GM21447 (cell line): ENCODE measurements around the gene C1QBP.
A peak's percentile ranks its signal among the peaks of the same experiment; 100 is the strongest.
"Not testable (repeated sequence)": the region's sequence is repeated elsewhere in the genome, so short reads cannot be mapped to it uniquely, and the experiment has no call there.

Source experiments
- ATAC-seq: cut with Tn5 transposase; IDR thresholded peaks from one replicate; pipeline ENCODE4 v1.9.1; 2021; ENCODE audit not compliant: unreplicated experiment

Gene C1QBP, protein sequence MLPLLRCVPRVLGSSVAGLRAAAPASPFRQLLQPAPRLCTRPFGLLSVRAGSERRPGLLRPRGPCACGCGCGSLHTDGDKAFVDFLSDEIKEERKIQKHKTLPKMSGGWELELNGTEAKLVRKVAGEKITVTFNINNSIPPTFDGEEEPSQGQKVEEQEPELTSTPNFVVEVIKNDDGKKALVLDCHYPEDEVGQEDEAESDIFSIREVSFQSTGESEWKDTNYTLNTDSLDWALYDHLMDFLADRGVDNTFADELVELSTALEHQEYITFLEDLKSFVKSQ

GRCh38 chr17:5438716-5439445, at the start of gene C1QBP:
Gene C1QBP, minus strand, starts transcription at chr17:5439155. Its CDS starts 82 bp downstream, at chr17:5439073.
- peak; percentile 78 for ATAC-seq

DNA sequence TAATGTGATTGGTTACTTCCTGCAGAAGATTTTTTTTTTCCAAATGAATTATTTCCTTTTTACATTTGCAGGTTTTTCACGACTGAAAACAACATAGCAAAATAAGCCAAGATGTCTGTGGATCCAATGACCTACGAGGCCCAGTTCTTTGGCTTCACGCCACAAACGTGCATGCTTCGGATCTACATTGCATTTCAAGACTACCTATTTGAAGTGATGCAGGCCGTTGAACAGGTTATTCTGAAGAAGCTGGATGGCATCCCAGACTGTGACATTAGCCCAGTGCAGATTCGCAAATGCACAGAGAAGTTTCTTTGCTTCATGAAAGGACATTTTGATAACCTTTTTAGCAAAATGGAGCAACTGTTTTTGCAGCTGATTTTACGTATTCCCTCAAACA, 49.8 kb upstream of the C1QBP start:
- ATAC-seq: no peak

DNA sequence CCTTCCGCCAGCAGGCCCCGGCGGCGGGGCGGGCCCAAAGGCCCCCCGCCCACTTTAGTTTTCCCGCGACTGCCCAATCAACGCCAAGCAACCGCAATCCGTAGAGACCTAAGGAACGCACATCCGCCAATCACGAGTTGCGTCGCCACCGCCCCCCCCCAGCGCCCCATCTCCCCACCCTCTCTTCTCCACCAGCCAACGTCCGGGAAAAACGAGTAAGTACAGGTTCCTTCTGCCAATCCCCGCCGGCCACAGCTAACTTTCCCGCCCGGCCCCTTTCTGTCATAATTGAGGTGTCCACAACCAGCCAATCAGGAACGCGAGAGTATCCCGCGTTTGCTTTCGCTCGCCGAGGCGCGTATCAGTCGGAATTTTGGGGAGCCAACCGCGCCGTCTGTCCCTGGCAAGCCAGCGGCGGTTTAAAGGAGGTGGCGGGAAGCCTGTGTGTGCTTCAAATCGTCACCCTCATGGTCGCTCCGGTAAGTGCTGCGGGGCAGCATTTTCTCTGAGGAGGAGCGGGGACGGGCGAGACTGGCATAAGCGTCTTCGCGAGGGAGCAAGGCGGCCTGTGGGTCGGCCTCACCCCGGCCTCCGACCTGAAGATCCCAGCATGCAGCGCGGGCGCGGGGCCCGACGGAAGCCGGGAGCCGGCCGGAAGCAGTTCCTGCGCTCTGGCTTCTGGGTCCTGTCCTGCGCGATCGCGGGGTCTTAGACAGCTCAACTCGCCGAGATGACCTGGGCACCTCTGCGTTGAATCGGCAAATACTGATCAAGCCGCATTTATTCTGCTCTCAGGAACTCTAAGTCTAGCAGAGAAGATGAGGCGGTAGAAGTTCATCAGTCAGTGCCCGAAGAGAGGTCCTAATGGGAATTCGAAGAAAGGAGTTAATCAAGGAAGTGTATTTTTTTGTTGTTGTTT, 47.5 kb upstream of the C1QBP start, which contains the start of gene MIS12:
TSS of gene MIS12 (plus strand) at position 361 of the 919 bp plus-strand sequence. CDS start 2,297 bp downstream, outside the sequence.
- peak; percentile 89 for ATAC-seq

DNA sequence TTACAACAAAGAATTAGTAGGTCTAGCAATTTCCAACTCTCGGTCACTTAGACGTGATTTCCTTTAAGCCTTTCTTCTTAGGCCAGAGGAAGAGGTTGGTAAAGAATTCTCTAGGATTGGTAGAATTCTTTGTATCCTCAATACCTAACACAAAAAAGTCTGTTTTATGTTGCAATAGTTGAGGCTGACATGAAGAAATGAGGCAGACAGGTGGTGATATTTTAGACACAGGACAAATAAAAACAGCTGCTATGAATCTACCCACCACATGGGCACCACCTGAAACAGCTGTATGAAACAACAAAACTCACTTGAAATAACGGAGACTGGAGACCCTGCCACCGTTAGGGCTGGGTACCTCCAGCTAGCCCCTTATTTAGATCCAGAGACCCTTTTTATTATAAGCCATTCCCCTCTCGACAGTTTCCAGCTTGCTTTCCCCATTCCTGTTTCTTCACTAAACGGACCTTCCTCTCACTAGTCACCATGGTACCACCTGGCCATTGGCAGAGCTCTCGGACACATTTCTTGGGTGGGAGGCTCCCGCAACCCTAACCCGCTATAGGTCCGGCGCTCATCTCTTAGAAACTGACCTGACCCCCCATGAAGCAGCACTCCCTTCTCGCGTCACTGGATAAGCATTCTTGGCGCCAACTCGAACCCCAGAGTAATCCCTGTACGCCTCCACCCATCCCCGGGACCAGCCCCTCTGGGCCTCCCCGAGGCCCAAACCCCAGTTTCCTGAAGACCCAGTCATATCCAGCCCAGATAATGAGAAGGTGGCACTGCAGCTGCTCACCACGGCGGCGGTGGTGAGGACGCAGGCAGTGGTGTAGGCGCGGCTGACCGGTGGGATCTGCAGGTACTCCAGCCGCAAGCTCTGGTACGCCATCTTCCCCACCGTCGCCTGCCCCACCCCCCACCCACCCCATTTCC, 46.6 kb upstream of the C1QBP start, which contains the start of gene DERL2:
TSS of gene DERL2 (minus strand) at position 909 of the 936 bp plus-strand sequence. CDS start at position 892, 17 bp downstream.
- ATAC-seq: peak; percentile 5

DNA sequence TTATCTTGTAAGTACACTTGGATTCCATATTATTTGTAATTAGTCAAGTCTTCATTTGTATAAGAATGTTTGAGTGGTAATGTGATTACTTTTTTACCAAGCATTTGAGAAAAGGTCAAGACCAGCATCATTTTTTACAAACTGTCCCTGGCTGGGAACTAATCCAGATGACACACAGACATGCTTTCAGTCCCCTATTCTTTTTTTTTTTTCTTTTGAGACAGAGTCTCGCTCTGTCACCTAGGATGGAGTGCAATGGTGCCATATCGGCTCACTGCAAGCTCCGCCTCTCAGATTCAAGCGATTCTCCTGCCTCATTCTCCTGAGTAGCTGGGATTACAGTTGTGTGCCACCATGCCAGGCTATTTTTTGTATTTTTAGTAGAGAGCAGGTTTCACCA, 42.5 kb upstream of the C1QBP start:
- ATAC-seq: no peak

GRCh38 chr17:5480962-5481361, 42.0 kb upstream of the C1QBP start:
- ATAC-seq: no peak

DNA sequence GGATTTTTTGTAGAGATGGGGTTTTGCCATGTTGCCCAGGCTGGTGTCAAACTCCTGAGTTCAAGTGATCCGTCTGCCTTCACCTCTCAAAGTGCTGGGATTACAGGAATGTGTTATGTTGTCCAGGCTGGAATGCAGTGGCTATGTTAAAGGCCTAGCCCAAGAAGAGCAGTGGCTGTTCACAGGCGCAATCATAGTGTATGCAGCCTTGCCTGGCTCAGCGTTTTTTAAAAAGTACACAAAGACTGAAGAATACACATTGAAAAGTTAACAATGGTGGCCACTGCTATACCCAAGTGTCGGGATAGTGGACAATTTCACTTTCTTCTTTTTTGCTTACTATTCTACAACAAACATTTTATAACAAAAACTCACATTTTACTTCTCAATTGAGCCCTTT, 40.0 kb upstream of the C1QBP start:
- no peak for ATAC-seq

DNA sequence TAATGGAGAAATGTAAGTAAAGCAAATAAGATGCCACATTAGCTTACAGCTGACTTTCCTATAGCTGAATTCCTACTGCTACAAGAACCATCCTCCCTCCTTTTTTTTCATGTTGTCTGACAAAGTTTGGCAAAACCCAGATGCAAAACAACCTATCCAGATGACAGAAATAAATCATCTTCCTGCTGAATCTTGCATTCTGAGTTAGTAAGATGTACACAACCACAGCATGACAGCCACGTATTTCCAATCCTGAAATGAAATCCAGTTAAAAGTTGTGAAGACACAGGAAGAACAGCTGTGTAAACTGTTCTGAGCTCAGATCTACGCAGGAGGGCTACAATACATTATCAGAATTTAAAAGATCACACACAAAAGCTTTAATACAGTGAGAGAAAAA, 35.0 kb upstream of the C1QBP start:
- ATAC-seq: no peak

GRCh38 chr17:5472511-5472910, 33.6 kb upstream of the C1QBP start:
- no peak for ATAC-seq

- ATAC-seq: no peak
Observed at GRCh38 chr17:5468075-5468473, 29.1 kb upstream of the C1QBP start.

GRCh38 chr17:5467416-5467815, 28.5 kb upstream of the C1QBP start:
- ATAC-seq: no peak

- ATAC-seq: no peak
Observed at GRCh38 chr17:5466295-5466694, 27.3 kb upstream of the C1QBP start.

DNA sequence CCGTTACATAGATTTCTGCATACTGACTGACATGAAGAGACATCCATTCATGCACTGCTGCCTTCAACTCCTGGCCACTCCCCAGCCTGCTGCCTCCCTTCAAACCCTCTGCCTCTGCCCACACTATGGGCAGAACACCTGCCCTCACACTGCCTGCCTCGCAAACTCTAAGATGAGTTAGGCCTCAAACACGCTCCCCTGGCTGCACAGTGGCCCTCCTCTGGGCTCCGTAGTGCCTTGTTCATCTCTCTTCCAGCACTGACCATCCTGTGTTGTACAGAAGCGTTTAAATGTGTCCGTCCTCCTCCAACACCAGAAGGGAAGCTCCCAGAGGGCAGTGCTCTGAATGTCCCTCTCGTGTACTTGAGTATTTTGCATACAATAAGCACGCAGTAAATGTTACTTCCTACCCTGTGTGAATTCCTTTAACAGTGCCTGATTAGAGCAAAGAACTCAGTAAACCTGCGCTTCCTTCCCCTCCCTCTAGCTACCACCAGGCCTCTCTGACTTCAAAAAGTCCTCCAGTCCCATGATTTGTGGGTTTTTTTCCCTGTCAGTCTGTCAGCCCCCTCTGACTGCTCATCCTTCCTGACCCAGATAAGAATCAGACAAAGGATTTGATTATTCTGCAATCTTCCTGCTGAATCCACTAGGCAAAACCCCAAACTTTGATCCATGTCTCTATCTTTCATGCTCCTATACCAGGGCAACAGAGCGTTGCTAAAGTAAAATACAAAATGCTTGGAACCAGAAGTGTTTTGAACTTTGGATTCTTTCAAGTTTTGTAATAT, 26.0 kb upstream of the C1QBP start:
- no peak for ATAC-seq

GRCh38 chr17:5446786-5447185, 7.8 kb upstream of the C1QBP start:
- ATAC-seq: no peak

DNA sequence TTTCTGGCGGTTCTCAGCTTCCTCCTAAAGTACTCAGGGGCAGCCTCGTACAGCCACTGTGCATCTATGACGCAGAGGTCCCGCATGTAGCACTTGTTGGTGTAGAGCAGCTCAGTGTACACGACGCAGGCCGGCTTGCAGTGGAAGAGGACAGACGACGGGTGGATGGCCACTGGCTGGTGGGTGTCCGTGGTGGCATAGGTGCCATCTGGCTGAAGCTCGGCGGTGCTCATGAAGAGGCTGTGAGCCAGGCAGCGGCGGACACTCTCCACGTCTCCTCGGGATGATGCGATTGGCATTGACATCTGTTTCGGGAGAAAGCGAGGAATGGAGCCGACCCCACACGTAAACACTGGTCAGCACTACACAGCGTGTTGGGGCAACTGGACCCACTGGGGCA, 5.3 kb upstream of the C1QBP start:
- no peak for ATAC-seq

DNA sequence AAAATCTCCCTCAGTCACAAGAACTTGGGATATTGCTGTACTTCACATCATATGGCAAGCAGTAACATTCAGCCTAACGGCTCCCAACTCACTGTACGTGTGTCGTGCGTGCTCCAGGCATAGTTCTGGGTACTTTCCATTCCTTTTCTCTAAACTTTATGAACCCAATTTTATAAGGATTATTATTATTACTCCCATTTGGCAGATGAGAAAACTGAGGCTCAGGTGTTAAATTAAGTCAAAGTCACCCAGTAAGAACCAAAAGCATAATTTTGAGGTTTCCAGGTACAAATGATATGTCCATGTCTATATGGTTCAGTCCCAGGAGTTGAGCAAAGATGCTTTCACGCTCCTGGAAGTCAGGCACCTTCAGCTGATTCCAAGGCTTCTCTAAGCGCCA, 4.8 kb upstream of the C1QBP start:
- no peak for ATAC-seq

GRCh38 chr17:5439446-5439764, 450 bp upstream of the C1QBP start:
- ATAC-seq: no peak

GRCh38 chr17:5437721-5438317, 1.1 kb downstream of the C1QBP start:
- no peak for ATAC-seq

DNA sequence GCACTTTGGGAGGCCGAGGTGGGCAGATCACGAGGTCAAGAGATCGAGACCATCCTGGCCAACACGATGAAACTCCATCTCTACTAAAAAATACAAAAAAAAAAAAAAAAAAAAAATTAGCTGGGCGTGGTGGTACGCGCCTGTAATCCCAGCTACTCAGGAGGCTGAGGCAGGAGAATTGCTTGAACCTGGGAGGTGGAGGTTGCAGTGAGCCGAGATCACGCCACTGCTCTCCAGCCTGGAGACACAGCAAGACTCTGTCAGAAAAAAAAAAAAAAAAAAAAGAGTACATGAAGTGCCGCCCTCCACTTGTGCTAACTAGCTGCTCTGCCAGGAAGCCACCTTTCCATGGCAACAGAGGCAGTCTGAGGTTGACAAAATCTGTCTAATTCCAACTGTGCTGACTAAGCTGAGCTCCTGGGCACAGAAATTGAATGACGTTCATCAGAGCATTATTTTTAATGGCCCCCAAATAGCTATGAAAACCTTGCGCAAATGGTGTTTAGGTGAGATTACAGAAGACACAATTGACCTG, 3.1 kb downstream of the C1QBP start:
- not testable (repeated sequence) for ATAC-seq
